Stomach (tissue), 9 donors: Measurements from ENCODE around the gene CELSR3. TPM values are rescaled to one million over a fixed set of nuclear protein-coding genes. Genes with fewer than 3 reads are reported as not detected.

ENCODE experiments used
- DNase-seq, 2 donors: peaks; one replicate each; pipeline versions ENCODE4 v3.0.0 to v3.0.0-alpha.2; 2013 to 2019
- H3K27ac ChIP-seq, 5 donors: fragments of 200-600 bp in 4 of 5; sonication (generic) in 4 of 5; one replicate each; pipeline ENCODE4 v1.5.1; 2013 to 2019; ENCODE audit warnings: mild to moderate bottlenecking in 1 of 5, moderate library complexity in 1 of 5
- H3K27me3 ChIP-seq, 3 donors: fragments of 200-600 bp; sonication (generic); one replicate each; pipeline ENCODE4 v1.5.1; 2017 to 2019; ENCODE audit warnings: mixed run types in 1 of 3
- H3K36me3 ChIP-seq, 4 donors: fragments of 200-600 bp; sonication (generic); 1 replicate in 3 of 4; 2 replicates in 1 of 4; pipeline ENCODE4 v1.5.1; 2016 to 2019
- H3K4me1 ChIP-seq, 4 donors: fragments of 200-600 bp; sonication (generic); one replicate each; pipeline ENCODE4 v1.5.1; 2016 to 2019
- H3K4me3 ChIP-seq, 4 donors: fragments of 200-600 bp; sonication (generic) in 3 of 4; one replicate each; pipeline ENCODE4 v1.5.1; 2016 to 2019; ENCODE audit warnings: mild to moderate bottlenecking in 1 of 4
- H3K9me3 ChIP-seq, 4 donors: fragments of 200-600 bp; sonication (generic); one replicate each; pipeline ENCODE4 v1.5.1; 2016 to 2019
- EP300 ChIP-seq: sonication (generic); formaldehyde crosslinking; IDR thresholded peaks from one replicate; pipeline ENCODE4 v1.6.1; 2017; ENCODE audit warnings: antibody characterized with exemption
- POLR2A ChIP-seq, 4 donors: fragments of 450-650 bp; IDR thresholded peaks; one replicate each; pipeline ENCODE4 v1.6.1; 2016; ENCODE audit warnings: antibody characterized with exemption in 4 of 4, control low read depth in 2 of 4, mild to moderate bottlenecking in 1 of 4, moderate library complexity in 1 of 4
- POLR2AphosphoS5 ChIP-seq, 3 donors: sonication (generic); formaldehyde crosslinking; IDR thresholded peaks; one replicate each; pipeline ENCODE4 v1.6.1; 2016; ENCODE audit warnings: antibody characterized with exemption in 3 of 3
- WGBS, 5 donors: extraction: QIAGEN DNeasy Blood & Tissue Kit in 3 of 5; methylation state at CpG; one replicate each; pipeline versions ENCODE4 v1.1.5 to v1.1.7; 2013 to 2018; 5-methylcytosine and 5-hydroxymethylcytosine counted together
- intact Hi-C: fragments of 100-400 bp; cut with DNase I; formaldehyde crosslinking; loops from one replicate; pipeline ENCODE4 v1.15.1; 2023; ENCODE audit warnings: low total_unique reads
- polyA plus RNA-seq, 3 donors: library from polyadenylated mRNA; stranded (reverse); fragments of 200-250 nt; gene quantifications; one replicate each; pipeline ENCODE4 v1.2.3, GENCODE V29; 2013
- small RNA-seq, 4 donors: library from RNA; depleted of rRNA; stranded (forward); fragments of <200 nt; gene quantifications; one replicate each; pipeline ENCODE3, GENCODE V24; 2016
- total RNA-seq, 5 donors: library from RNA; depleted of rRNA; stranded (reverse); fragments of >200 nt; gene quantifications; one replicate each; pipeline versions ENCODE4 v1.1.0 to v1.2.3, GENCODE V29; 2014 to 2016
- TF ChIP-seq, protein P1 (sequence below), 7 experiments: fragments of 450-650 bp in 4 of 7; fragments of 200-600 bp in 3 of 7; sonication (generic) in 3 of 7; IDR thresholded peaks; one replicate each; pipeline ENCODE4 v1.5.1; 2016 to 2019; ENCODE audit warnings: antibody characterized with exemption in 7 of 7, control low read depth in 2 of 7, mild to moderate bottlenecking in 1 of 7
- donor health status: healthy with polysubstance abuse.
- donor health status: Bipolar disorder and iron deficiency.
- donor health status: healthy.

CELSR3 gene
- total and polyA plus RNA-seq, 8 donors = 0.15 to 2.3 (median 1.5) TPM; not detected in 1

GRCh38 chr3:48591886-48592518 lies 70.7 kb downstream of the CELSR3 start:
- Histone ChIP-seq H3K4me3 (no peak overlapping the region), H3K27me3 (peaks cover 0 to 52% (median 4%) of the 10 kb centered on the region in 3 donors), H3K36me3 (peaks cover 0 to 8% (median 0%) of the 10 kb centered on the region in 4 donors), H3K27ac (no peak overlapping the region), H3K4me1 (peaks cover 13 to 22% (median 18%) of the 10 kb centered on the region in 4 donors), H3K9me3 (no peaks in the 10 kb centered on the region)
- no peak for DNase-seq
- intact Hi-C loops = no loop called here
- TF ChIP-seq POLR2AphosphoS5 (IDR thresholded peaks at IDR 0.05) (no peak), POLR2A (IDR thresholded peaks at IDR 0.05) (no peak), EP300 (no peak)
- TF ChIP-seq, protein P1, sequence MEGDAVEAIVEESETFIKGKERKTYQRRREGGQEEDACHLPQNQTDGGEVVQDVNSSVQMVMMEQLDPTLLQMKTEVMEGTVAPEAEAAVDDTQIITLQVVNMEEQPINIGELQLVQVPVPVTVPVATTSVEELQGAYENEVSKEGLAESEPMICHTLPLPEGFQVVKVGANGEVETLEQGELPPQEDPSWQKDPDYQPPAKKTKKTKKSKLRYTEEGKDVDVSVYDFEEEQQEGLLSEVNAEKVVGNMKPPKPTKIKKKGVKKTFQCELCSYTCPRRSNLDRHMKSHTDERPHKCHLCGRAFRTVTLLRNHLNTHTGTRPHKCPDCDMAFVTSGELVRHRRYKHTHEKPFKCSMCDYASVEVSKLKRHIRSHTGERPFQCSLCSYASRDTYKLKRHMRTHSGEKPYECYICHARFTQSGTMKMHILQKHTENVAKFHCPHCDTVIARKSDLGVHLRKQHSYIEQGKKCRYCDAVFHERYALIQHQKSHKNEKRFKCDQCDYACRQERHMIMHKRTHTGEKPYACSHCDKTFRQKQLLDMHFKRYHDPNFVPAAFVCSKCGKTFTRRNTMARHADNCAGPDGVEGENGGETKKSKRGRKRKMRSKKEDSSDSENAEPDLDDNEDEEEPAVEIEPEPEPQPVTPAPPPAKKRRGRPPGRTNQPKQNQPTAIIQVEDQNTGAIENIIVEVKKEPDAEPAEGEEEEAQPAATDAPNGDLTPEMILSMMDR (IDR thresholded peaks at IDR 0.05) = no peak
- WGBS, 5 donors = 85 to 93% (median 89%) methylated on average over 11 to 22 of the region's 22 CpGs

DNA sequence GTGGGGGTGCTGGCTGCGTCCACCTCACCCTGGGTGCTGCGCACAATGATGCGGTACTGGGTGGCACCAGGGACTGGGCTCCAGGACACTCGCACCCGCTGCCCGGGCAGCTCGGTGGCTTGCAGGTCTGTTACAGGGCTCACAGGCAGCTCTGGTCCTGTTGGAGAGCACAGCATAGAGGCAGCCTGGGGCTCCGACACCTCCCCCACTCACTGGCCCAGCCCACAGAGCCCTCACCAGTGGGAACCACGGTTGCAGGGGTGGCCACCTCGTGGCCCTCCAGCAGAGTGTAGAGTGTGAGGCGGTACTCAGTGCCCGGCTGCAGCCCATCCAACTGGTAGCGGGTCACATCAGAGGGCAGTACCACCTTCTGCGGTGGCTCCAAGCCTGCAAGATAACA lies 71.2 kb downstream of the CELSR3 start:
- TF ChIP-seq POLR2AphosphoS5 (IDR thresholded peaks at IDR 0.05) = no peak
- TF ChIP-seq POLR2A (IDR thresholded peaks at IDR 0.05) = no peak
- TF ChIP-seq, protein P1 (IDR thresholded peaks at IDR 0.05) = no peak
- TF ChIP-seq EP300 = no peak
- 72 to 90% (median 87%) methylated on average over 4 to 14 of the region's 14 CpGs for WGBS, 5 donors
- no peak overlapping the region for H3K27ac ChIP-seq
- peaks cover 13 to 22% (median 18%) of the 10 kb centered on the region in 4 donors for H3K4me1 ChIP-seq
- no peak for DNase-seq
- peaks cover 0 to 4% (median 1%) of the 10 kb centered on the region in 4 donors for H3K36me3 ChIP-seq
- intact Hi-C loops = no loop called here
- H3K4me3 ChIP-seq = no peak overlapping the region
- peaks cover 0 to 52% (median 4%) of the 10 kb centered on the region in 3 donors for H3K27me3 ChIP-seq
- H3K9me3 ChIP-seq = no peaks in the 10 kb centered on the region

GRCh38 chr3:48588230-48588629 lies 74.5 kb downstream of the CELSR3 start:
- Histone ChIP-seq H3K36me3 (peaks cover 0 to 11% (median 6%) of the 10 kb centered on the region in 4 donors), H3K4me1 (no peaks in the 10 kb centered on the region), H3K4me3 (no peak overlapping the region), H3K27ac (no peak overlapping the region), H3K9me3 (no peaks in the 10 kb centered on the region), H3K27me3 (peaks cover 0 to 29% (median 0%) of the 10 kb centered on the region in 3 donors)
- no peak for TF ChIP-seq EP300
- no peak for TF ChIP-seq POLR2A (IDR thresholded peaks at IDR 0.05)
- no peak for TF ChIP-seq POLR2AphosphoS5 (IDR thresholded peaks at IDR 0.05)
- TF ChIP-seq, protein P1 (IDR thresholded peaks at IDR 0.05) = no peak
- DNase-seq = no peak
- WGBS, 5 donors = 50 to 69% (median 57%) methylated on average over 6 to 15 of the region's 15 CpGs
- intact Hi-C loops = no loop called here

DNA sequence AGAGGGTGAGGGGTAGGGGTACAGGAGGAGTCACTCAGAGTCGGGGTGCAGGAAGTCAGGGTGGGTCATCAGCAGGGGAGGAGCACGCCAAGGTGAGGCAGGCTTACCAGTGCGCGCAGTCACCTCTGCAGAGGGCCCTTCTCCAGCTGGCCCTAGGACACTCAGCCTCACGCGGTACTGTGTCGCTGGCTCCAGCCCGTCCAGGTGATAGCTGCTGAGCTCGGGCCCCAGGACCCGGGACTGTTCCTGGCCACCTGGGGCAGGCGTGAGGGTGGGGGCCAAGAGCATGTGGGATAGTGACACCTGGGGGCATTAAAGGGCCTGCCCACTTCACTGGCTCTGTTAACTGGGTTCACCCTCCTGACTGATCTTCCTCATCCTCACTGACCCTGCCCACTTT lies 75.0 kb downstream of the CELSR3 start:
- DNase-seq = no peak
- Histone ChIP-seq H3K9me3 (no peaks in the 10 kb centered on the region), H3K27ac (no peak overlapping the region), H3K27me3 (peaks cover 0 to 24% (median 0%) of the 10 kb centered on the region in 3 donors), H3K4me1 (no peaks in the 10 kb centered on the region), H3K36me3 (peaks cover 0 to 11% (median 6%) of the 10 kb centered on the region in 4 donors), H3K4me3 (no peak overlapping the region)
- intact Hi-C loops = no loop called here
- 67 to 80% (median 74%) methylated on average over 5 to 11 of the region's 11 CpGs for WGBS, 5 donors
- TF ChIP-seq POLR2AphosphoS5 (IDR thresholded peaks at IDR 0.05) = no peak
- no peak for TF ChIP-seq POLR2A (IDR thresholded peaks at IDR 0.05)
- TF ChIP-seq, protein P1 (IDR thresholded peaks at IDR 0.05) = no peak
- no peak for TF ChIP-seq EP300

Small RNAs within 50 kb of the gene (small RNA-seq; reads per million reads assigned to genes)
- 0 reads per million in 4 donors for gene AC141002.1

Other genes with a start within 250 kb of the CELSR3 start
- gene PLXNB1, start 232.8 kb downstream of the CELSR3 start, total RNA-seq = 100 to 1,000 TPM in 4 of 5 donors, 10 to 100 TPM in 1; 86.7 to 874 (median 314) TPM
- gene PLXNB1, start 232.8 kb downstream of the CELSR3 start, polyA plus RNA-seq = 100 to 1,000 TPM in 1 of 3 donors, 10 to 100 TPM in 2; 13.9 to 157 (median 45.0) TPM
- 10 to 100 TPM in 1 of 5 donors, 1 to 10 TPM in 4; 1.8 to 12.5 (median 7.1) TPM for gene CCDC51, start 222.8 kb downstream of the CELSR3 start, total RNA-seq
- 10 to 100 TPM in 1 of 3 donors, 1 to 10 TPM in 2; 6.0 to 10.3 (median 9.5) TPM for gene CCDC51, start 222.8 kb downstream of the CELSR3 start, polyA plus RNA-seq
- gene TMA7, start 222.6 kb downstream of the CELSR3 start, total RNA-seq = 100 to 1,000 TPM; 107 to 298 (median 230) TPM
- gene TMA7, start 222.6 kb downstream of the CELSR3 start, polyA plus RNA-seq = 100 to 1,000 TPM; 644 to 702 (median 660) TPM
- 10 to 100 TPM in 2 of 5 donors, 1 to 10 TPM in 3; 2.3 to 34.4 (median 5.5) TPM for gene ATRIP, start 216.1 kb downstream of the CELSR3 start, total RNA-seq
- 1 to 10 TPM; 2.9 to 5.8 (median 3.2) TPM for gene ATRIP, start 216.1 kb downstream of the CELSR3 start, polyA plus RNA-seq
- 100 to 1,000 TPM in 1 of 5 donors, 10 to 100 TPM in 4; 43.4 to 182 (median 51.8) TPM for gene SHISA5, start 158.7 kb downstream of the CELSR3 start, total RNA-seq
- gene SHISA5, start 158.7 kb downstream of the CELSR3 start, polyA plus RNA-seq = 100 to 1,000 TPM in 1 of 3 donors, 10 to 100 TPM in 2; 57.5 to 116 (median 58.7) TPM
- gene PFKFB4, start 106.1 kb downstream of the CELSR3 start, total RNA-seq = 1 to 10 TPM in 4 of 5 donors, not detected in 1; 1.0 to 9.6 (median 3.0) TPM
- 1 to 10 TPM in 2 of 3 donors, under 1 TPM in 1; 0.61 to 3.2 (median 1.5) TPM for gene PFKFB4, start 106.1 kb downstream of the CELSR3 start, polyA plus RNA-seq
- gene UCN2, start 99.1 kb downstream of the CELSR3 start, total RNA-seq = under 1 TPM in 2 of 5 donors, not detected in 3; 0.37 to 0.58 TPM
- 1 to 10 TPM in 1 of 3 donors, under 1 TPM in 1, not detected in 1; 0.31 to 3.3 TPM for gene UCN2, start 99.1 kb downstream of the CELSR3 start, polyA plus RNA-seq
- 10 to 100 TPM in 2 of 5 donors, 1 to 10 TPM in 3; 1.8 to 75.3 (median 7.6) TPM for gene COL7A1, start 67.6 kb downstream of the CELSR3 start, total RNA-seq
- gene COL7A1, start 67.6 kb downstream of the CELSR3 start, polyA plus RNA-seq = 100 to 1,000 TPM in 1 of 3 donors, 1 to 10 TPM in 2; 6.3 to 123 (median 7.7) TPM
- gene UQCRC1, start 53.2 kb downstream of the CELSR3 start, total RNA-seq = 100 to 1,000 TPM; 178 to 568 (median 259) TPM
- 100 to 1,000 TPM; 218 to 347 (median 295) TPM for gene UQCRC1, start 53.2 kb downstream of the CELSR3 start, polyA plus RNA-seq
- gene TMEM89, start 41.1 kb downstream of the CELSR3 start, total RNA-seq = not detected
- under 1 TPM in 1 of 3 donors, not detected in 2; 0.62 TPM for gene TMEM89, start 41.1 kb downstream of the CELSR3 start, polyA plus RNA-seq
- 100 to 1,000 TPM in 3 of 5 donors, 10 to 100 TPM in 2; 23.9 to 279 (median 137) TPM for gene SLC26A6, start 27.4 kb downstream of the CELSR3 start, total RNA-seq
- 10 to 100 TPM; 14.8 to 67.7 (median 31.4) TPM for gene SLC26A6, start 27.4 kb downstream of the CELSR3 start, polyA plus RNA-seq
- 10 to 100 TPM; 16.2 to 46.7 (median 32.6) TPM for gene NCKIPSD, start 23.0 kb upstream of the CELSR3 start, total RNA-seq
- 1 to 10 TPM; 6.1 to 7.7 (median 6.1) TPM for gene NCKIPSD, start 23.0 kb upstream of the CELSR3 start, polyA plus RNA-seq
- gene IP6K2, start 54.3 kb upstream of the CELSR3 start, total RNA-seq = 100 to 1,000 TPM; 102 to 234 (median 110) TPM
- 10 to 100 TPM; 44.1 to 87.5 (median 65.7) TPM for gene IP6K2, start 54.3 kb upstream of the CELSR3 start, polyA plus RNA-seq
- gene PRKAR2A, start 185.0 kb upstream of the CELSR3 start, total RNA-seq = 10 to 100 TPM; 12.1 to 65.9 (median 47.3) TPM
- gene PRKAR2A, start 185.0 kb upstream of the CELSR3 start, polyA plus RNA-seq = 10 to 100 TPM in 1 of 3 donors, 1 to 10 TPM in 2; 6.9 to 11.0 (median 9.2) TPM
- gene SLC25A20, start 236.0 kb upstream of the CELSR3 start, total RNA-seq = 100 to 1,000 TPM in 1 of 5 donors, 10 to 100 TPM in 3, 1 to 10 TPM in 1; 7.5 to 142 (median 18.8) TPM
- 10 to 100 TPM in 2 of 3 donors, 1 to 10 TPM in 1; 7.7 to 24.1 (median 17.9) TPM for gene SLC25A20, start 236.0 kb upstream of the CELSR3 start, polyA plus RNA-seq